ENCODE data around the gene LDLRAD3.

DNA sequence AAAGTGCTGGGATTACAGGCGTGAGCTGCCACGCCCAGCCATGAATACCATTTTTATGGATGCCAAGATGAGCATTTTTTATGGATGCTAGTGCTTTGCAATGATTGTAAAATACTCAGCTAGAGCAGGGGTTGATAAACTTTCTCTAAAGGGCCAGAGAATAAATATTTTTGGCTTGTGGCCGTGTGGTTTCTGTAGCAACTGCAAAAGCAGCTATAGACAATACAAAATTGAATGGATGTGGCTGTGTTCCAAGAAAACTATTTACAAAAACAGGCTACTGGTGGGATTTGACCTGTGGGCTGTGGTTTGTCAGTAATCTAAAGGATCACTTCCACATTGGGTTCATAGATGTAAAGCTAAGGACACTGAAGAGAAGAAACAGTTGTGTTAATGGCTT, 289.3 kb downstream of the LDLRAD3 start:
- TF ChIP-seq EP300 (IDR thresholded peaks at IDR 0.05; ENCODE audit: borderline replicate concordance) = no peak
- TF ChIP-seq ZBTB7A (IDR thresholded peaks at IDR 0.05; ENCODE audit: low read depth) = no peak
- no peak for TF ChIP-seq TAF1 (IDR thresholded peaks at IDR 0.05; ENCODE audit: low read depth)
- no peak for TF ChIP-seq RAD21 (IDR thresholded peaks at IDR 0.05; ENCODE audit: low read depth)
- no peak for TF ChIP-seq TCF12 (IDR thresholded peaks at IDR 0.05; ENCODE audit: low read depth)
